GM21515 (cell line): Measurements from ENCODE around the gene SCEL.
"Not testable (repeated sequence)": the region's sequence is repeated elsewhere in the genome, so short reads cannot be mapped to it uniquely, and the experiment has no call there.

ENCODE experiments used
- ATAC-seq: cut with Tn5 transposase; IDR thresholded peaks from one replicate; pipeline ENCODE4 v1.9.1; 2021; ENCODE audit not compliant: unreplicated experiment

Gene SCEL

GRCh38 chr13:77555246-77555645, 19.7 kb downstream of the SCEL start:
- ATAC-seq, result no peak

DNA sequence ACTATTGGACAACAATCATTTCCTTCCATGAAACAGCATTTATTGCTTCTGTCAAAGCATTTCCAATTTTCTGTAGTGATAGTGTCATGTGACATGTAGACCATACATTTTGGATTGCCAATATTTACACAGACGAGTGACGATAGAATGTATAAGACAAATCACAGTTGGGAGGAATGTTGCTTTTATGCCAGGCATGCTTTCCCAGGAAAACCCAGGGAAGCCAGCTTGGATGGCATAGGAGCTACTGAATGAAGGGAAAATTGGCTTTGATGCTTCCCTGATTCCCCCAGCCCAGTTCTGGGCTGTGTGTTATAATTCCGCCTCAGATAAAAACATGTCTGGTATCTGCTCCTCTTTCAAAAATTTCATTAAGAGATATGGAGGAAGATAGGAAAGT, 22.5 kb downstream of the SCEL start:
- no peak for ATAC-seq

GRCh38 chr13:77563111-77563510, 27.6 kb downstream of the SCEL start:
- ATAC-seq, result no peak

- ATAC-seq, result peak; percentile 71
Measured at GRCh38 chr13:77565635-77566034, 30.1 kb downstream of the SCEL start.

DNA sequence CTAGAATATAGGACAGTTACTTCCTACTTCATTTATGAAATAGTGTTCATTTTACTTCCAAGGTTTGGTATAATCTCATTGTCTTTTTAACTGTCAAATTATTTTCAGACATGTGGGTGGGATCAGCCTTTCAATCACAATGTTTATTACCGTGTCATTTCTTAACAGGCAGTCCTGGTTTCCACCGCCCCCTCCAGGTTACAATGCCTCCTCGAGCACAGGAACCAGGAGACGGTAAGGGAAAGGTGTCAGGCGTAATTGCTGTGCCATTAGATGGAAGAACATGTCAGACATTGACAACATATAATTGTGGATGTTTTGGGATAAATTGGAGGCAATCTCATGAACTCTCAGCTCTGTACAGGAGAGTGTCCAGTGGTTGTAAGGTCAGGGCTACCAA, 36.5 kb downstream of the SCEL start:
- no peak for ATAC-seq

GRCh38 chr13:77574096-77574495, 38.6 kb downstream of the SCEL start:
- ATAC-seq, result no peak

DNA sequence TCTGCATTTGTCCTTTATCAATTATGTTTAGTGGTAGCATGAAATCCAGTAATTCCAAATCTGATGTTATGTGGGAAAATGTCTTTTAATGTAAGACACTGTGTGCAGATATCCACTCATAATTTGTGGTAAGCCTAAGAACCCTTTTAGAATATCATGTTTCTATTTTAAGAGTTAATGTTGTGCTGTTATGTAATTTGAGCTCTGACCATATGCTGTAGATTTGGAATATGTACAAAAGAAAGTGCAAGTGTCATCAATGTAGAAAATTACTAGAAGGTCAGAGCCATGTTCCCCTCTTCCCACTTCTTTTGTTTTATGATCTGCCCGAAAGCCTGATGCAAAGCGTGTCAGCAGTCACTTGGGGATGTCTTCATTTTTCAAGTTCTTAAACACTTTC, 44.5 kb downstream of the SCEL start:
- no peak for ATAC-seq

DNA sequence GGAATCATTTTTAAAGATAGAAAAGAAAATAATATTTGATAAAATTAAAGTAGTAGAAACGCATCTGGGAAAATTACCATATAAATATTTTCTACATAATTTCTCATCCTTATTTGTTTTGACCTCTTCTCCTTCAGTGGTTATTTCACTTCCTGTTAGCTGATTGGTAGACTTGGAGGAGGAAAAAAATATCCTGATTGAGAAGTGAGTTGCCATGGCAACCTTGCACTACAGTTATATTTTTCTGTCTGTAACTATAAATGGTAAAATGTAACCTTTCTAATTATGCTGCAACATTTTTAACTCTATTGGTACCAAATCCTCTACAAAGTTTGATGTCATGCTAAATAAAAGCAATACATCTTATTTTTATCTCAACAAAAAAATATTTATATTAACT, 45.2 kb downstream of the SCEL start:
- ATAC-seq, result no peak

DNA sequence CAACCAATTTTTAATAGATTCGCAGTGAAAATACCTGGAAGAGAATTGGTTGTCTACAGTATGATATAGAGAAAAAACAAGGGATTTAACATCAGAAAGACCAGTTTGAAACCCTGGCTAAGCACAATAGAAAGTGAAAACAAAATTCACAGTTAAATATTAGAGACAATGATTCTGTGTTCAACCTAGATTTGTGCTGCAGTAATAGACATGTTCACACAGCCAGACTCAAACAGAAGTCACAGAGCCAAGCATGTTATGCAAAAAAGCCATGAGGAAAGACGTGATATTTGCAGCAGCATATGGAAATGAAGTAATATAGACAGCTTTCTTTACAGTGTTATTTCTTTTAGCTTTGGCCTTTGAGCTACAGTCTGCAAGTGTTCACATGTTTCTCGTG, 48.1 kb downstream of the SCEL start:
- no peak for ATAC-seq

- ATAC-seq, result no peak
Measured at GRCh38 chr13:77584106-77584505, 48.6 kb downstream of the SCEL start.

DNA sequence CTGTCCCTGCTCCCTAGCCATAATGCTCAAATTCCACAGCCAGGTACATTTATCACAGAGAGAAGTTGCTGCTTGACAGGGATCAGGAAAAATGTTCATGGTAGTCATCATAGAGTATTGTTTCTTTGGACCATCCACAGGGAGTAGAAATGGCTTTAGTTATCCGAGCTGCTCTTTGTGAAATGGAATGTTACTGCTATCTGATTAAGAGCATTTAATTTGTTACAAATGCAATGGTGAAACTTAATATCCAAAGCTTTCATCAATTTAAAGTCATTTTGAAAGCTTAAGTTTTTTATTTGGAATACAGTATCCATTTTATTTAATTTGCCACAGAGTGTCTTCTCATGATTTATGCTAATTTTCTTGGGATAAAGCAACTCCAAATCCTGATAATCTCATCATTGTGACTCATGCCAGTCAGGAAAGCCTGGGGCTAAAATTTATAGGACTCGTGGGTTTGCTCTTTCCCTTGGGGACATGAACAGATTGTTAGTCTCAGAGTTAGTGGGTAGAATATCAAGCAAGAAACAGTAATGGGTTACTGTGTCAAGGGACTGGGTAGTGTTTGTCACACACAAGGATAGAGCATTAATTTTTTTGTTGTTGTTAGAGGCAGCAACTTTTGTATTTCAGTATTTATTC, 59.8 kb downstream of the SCEL start:
- ATAC-seq, result no peak

DNA sequence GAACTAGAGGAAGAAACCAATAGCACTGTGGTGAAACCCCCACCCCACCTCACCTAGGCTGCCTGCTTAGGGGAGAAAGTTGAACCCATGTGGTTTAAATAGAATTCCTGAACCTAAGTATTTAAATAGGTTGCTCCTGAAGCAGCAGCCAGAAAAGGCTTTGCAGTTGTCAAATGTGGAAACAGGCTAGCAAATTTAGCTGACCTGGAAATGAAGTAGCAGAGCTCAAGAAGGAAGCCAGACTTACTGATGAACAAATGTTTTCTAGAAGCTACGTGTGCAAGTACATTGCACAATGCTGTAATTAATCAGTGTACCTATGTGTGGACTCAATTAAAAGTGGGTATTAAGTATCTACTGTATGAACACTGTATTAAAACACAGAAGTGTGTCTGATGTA, 61.3 kb downstream of the SCEL start:
- no peak for ATAC-seq

- no peak for ATAC-seq
Measured at GRCh38 chr13:77599351-77599750, 63.8 kb downstream of the SCEL start.

GRCh38 chr13:77600701-77601100, 65.2 kb downstream of the SCEL start:
- ATAC-seq, result no peak

DNA sequence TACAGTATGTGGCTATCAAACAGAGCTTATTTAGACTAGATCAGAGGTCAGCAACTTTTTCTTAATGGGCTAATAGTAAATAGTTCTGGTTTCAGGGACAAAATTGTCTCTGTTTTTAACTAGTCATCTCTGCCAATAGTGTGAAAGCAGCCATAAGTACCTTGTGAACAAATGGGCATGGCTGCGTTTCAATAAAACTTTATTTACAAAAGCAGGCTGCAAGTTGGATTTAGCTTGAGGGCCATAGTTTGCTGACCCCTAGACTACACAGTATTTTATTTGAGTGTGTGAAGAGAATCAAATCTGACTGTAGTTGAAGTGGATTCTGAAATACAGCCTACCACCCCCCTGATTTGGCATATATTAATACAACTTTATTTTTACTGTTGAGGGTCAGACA, 75.6 kb downstream of the SCEL start:
- ATAC-seq, result no peak

- ATAC-seq, result no peak
Measured at GRCh38 chr13:77616027-77616426, 80.5 kb downstream of the SCEL start.

DNA sequence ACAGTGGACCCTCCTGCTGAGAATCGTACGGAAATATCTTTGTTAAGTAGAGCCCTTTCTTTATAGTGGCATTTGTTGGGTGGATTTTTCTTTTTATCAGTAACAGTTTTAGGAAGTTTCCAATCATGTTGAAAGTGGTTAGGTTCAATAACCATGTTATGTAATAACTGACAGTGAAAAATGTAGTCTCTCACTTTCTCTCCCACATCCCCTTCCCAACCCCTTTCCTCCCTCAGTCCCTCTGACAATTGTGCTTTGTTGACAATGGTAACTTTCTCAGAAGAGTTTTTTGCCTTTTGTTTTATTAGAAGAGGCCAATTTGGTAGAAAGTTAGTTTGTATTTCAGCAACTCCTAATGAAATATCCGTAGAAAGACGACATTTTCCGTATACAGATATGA, 84.1 kb downstream of the SCEL start:
- no peak for ATAC-seq

DNA sequence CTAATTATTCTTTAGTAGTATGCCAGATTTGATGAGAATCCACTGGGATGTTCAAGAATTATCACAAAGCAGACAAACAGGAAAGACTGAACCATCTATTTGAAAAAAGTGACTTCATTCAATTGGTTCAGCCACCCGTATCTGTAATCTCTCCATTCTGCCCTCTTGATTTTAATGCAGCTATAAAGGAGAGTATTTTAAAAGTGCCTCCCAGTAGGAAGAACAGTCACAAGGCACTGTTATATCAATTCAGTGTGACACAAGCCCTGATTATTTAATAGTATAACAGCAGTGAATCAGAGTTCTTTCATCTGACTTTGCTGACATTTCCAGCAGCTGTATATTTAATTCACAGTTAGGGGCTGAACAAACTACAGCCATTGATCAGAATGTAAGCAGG, 84.6 kb downstream of the SCEL start:
- ATAC-seq, result no peak

DNA sequence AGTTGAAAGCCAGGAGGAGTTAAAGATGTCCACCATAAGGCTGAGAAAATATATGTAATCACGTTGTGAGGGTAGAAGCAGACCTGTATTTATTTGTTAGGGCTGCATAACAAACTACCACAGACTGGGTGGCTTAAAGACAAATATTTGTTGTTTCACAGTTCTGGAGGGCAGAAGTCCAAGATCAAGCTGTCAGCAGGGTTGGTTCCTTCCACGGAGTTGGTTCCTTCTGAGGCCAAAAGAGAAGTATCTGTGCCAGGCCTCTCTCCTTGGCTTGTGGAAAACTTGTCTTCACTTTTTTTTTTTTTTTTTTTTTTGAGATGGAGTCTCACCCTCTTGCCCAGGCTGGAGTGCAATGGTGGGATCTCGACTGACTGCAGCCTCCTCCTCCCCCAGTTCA, 88.3 kb downstream of the SCEL start:
- ATAC-seq, result no peak

- ATAC-seq, result no peak
Measured at GRCh38 chr13:77628170-77628569, 92.7 kb downstream of the SCEL start.

GRCh38 chr13:77637588-77637987, 102.1 kb downstream of the SCEL start:
- ATAC-seq, result no peak

GRCh38 chr13:77650409-77650808, 114.9 kb downstream of the SCEL start:
- no peak for ATAC-seq

DNA sequence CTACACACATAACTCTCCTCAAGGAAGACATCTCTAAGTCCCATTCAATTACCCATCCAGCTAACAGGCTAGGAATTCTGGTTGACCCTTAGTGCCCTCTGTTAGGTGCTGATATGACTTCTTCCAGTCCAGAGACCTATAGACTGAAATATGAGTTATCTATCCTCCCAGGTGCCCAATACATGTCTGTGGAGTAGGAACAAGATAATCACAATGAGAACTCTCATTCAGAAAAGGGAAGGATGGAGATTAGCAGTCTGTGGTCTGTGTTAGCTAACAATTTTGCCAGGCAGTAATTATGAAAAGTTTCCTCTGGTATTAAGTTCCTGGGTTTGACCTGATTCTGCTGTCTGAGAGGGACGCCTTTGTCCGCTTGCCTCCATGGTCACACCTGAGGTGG, 117.8 kb downstream of the SCEL start:
- no peak for ATAC-seq

DNA sequence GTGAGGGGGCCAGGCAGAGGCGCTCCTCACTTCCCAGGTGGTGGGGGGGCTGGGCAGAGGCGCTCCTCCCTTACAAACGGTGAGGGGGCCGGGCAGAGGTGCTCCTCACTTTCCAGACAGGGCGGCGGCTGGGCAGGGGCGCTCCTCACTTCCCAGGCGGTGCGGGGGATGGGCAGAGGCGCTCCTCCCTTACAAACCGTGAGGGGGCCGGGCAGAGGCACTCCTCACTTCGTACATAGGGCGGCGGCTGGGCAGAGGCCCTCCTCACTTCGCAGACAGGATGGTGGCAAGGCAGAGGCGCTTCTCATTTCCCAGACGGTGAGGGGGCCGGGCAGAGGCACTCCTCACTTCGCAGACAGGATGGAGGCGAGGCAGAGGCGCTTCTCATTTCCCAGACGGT, 124.5 kb downstream of the SCEL start:
- ATAC-seq, result not testable (repeated sequence)
